Measurements from ENCODE around the gene SETBP1.

SETBP1 gene

GRCh38 chr18:44957025-44957424 lies 276.3 kb downstream of the SETBP1 start:
- in situ Hi-C loops (cut with MboI; ENCODE audit: low sequenced_read_pairs): no loop called here

- in situ Hi-C loops (cut with MboI; ENCODE audit: low sequenced_read_pairs): no loop called here
These were observed 276.8 kb downstream of the SETBP1 start for GRCh38 chr18:44957461-44957860.

- in situ Hi-C loops (cut with MboI; ENCODE audit: low sequenced_read_pairs): no loop called here
These were observed 277.4 kb downstream of the SETBP1 start for GRCh38 chr18:44958040-44958439.

- in situ Hi-C loops (cut with MboI; ENCODE audit: low sequenced_read_pairs): no loop called here
These were observed 277.8 kb downstream of the SETBP1 start for GRCh38 chr18:44958455-44958854.

- in situ Hi-C loops (cut with MboI; ENCODE audit: low sequenced_read_pairs): no loop called here
These were observed 278.3 kb downstream of the SETBP1 start for GRCh38 chr18:44959013-44959412.

GRCh38 chr18:44960580-44960979 lies 279.9 kb downstream of the SETBP1 start:
- in situ Hi-C loops (cut with MboI; ENCODE audit: low sequenced_read_pairs): no loop called here

- in situ Hi-C loops (cut with MboI; ENCODE audit: low sequenced_read_pairs): no loop called here
These were observed 280.8 kb downstream of the SETBP1 start for GRCh38 chr18:44961288-44961995.

- in situ Hi-C loops (cut with MboI; ENCODE audit: low sequenced_read_pairs): no loop called here
These were observed 286.9 kb downstream of the SETBP1 start for GRCh38 chr18:44967599-44967998.

GRCh38 chr18:44968336-44968735 lies 287.6 kb downstream of the SETBP1 start:
- in situ Hi-C loops (cut with MboI; ENCODE audit: low sequenced_read_pairs): no loop called here

- in situ Hi-C loops (cut with MboI; ENCODE audit: low sequenced_read_pairs): no loop called here
These were observed 288.6 kb downstream of the SETBP1 start for GRCh38 chr18:44969214-44969795.

GRCh38 chr18:44973282-44973681 lies 292.6 kb downstream of the SETBP1 start:
- in situ Hi-C loops (cut with MboI; ENCODE audit: low sequenced_read_pairs): no loop called here

GRCh38 chr18:44974174-44974573 lies 293.5 kb downstream of the SETBP1 start:
- in situ Hi-C loops (cut with MboI; ENCODE audit: low sequenced_read_pairs): no loop called here

- in situ Hi-C loops (cut with MboI; ENCODE audit: low sequenced_read_pairs): no loop called here
These were observed 297.2 kb downstream of the SETBP1 start for GRCh38 chr18:44977856-44978255.

- in situ Hi-C loops (cut with MboI; ENCODE audit: low sequenced_read_pairs): no loop called here
These were observed 299.1 kb downstream of the SETBP1 start for GRCh38 chr18:44979748-44980147.

GRCh38 chr18:44981121-44981520 lies 300.4 kb downstream of the SETBP1 start:
- in situ Hi-C loops (cut with MboI; ENCODE audit: low sequenced_read_pairs): no loop called here

GRCh38 chr18:44986933-44987332 lies 306.2 kb downstream of the SETBP1 start:
- in situ Hi-C loops (cut with MboI; ENCODE audit: low sequenced_read_pairs): no loop called here

- in situ Hi-C loops (cut with MboI; ENCODE audit: low sequenced_read_pairs): no loop called here
These were observed 306.7 kb downstream of the SETBP1 start for GRCh38 chr18:44987371-44987770.

GRCh38 chr18:44988821-44989587 lies 308.3 kb downstream of the SETBP1 start:
- in situ Hi-C loops (cut with MboI; ENCODE audit: low sequenced_read_pairs): no loop called here

- in situ Hi-C loops (cut with MboI; ENCODE audit: low sequenced_read_pairs): no loop called here
These were observed 315.6 kb downstream of the SETBP1 start for GRCh38 chr18:44996261-44996660.

- in situ Hi-C loops (cut with MboI; ENCODE audit: low sequenced_read_pairs): no loop called here
These were observed 316.5 kb downstream of the SETBP1 start for GRCh38 chr18:44997174-44997573.

GRCh38 chr18:44998360-44998759 lies 317.7 kb downstream of the SETBP1 start:
- in situ Hi-C loops (cut with MboI; ENCODE audit: low sequenced_read_pairs): no loop called here

GRCh38 chr18:45004546-45005080 lies 323.9 kb downstream of the SETBP1 start:
- in situ Hi-C loops (cut with MboI; ENCODE audit: low sequenced_read_pairs): no loop called here
